PC-3 (cell line): ENCODE measurements around the gene TRAK1. TPM values are rescaled to one million over a fixed set of nuclear protein-coding genes. Genes with fewer than 3 reads are reported as not detected.

Source experiments
- ATAC-seq: fragments of 200-7000 bp; cut with Tn5 transposase; 2 replicates; pipeline ENCODE4 v1.9.1; 2020; ENCODE audit warnings: mild to moderate bottlenecking, moderate library complexity
- BruUV-seq: library from RNA; stranded (reverse); fragments of 400-500 nt; replicated peaks from 2 replicates; lab custom pipeline; 2021; lab: Mats Ljungman, UMichigan
- CTCF ChIA-PET: fragments of 300-600 bp; sonication (Branson Sonifier 250); formaldehyde crosslinking; loops from one replicate; lab custom pipeline; 2022; ENCODE audit warnings: antibody characterized with exemption; lab: Charles Lee
- POLR2A ChIA-PET: fragments of 300-600 bp; sonication (Branson Sonifier 250); formaldehyde crosslinking; loops from one replicate; lab custom pipeline; 2022; ENCODE audit warnings: antibody characterized with exemption; ENCODE audit not compliant: unreplicated experiment; lab: Charles Lee
- DNase-seq: peaks from one replicate; pipeline ENCODE4 v3.0.0-alpha.2; 2015
- H2AFZ ChIP-seq: fragments of 300-600 bp; sonication (generic); 2 replicates; pipeline ENCODE4 v1.6.0; 2016; ENCODE audit warnings: antibody characterized with exemption, low read length
- H3F3A ChIP-seq: fragments of 300-600 bp; sonication (generic); one replicate; pipeline ENCODE4 v1.6.0; 2017; ENCODE audit warnings: antibody characterized with exemption, low read length, control low read depth, mild to moderate bottlenecking; ENCODE audit not compliant: unreplicated experiment
- H3K27ac ChIP-seq: fragments of 300-600 bp; sonication (generic); 2 replicates; pipeline ENCODE4 v1.5.1; 2016; ENCODE audit warnings: mild to moderate bottlenecking, low read length
- H3K27me3 ChIP-seq: fragments of 300-600 bp; sonication (generic); 2 replicates; pipeline ENCODE4 v1.6.1; 2016; ENCODE audit warnings: low read length, mixed read lengths
- H3K36me3 ChIP-seq: fragments of 300-600 bp; sonication (generic); 2 replicates; pipeline ENCODE4 v1.6.1; 2016; ENCODE audit warnings: low read depth, mixed run types, low read length, mixed read lengths
- H3K4me1 ChIP-seq: fragments of 300-600 bp; sonication (generic); 2 replicates; pipeline ENCODE4 v1.5.1; 2016; ENCODE audit warnings: low read length; ENCODE audit not compliant: insufficient read depth
- H3K4me2 ChIP-seq: fragments of 300-600 bp; sonication (generic); 2 replicates; pipeline ENCODE4 v1.6.0; 2016; ENCODE audit warnings: low read length
- H3K4me3 ChIP-seq: fragments of 300-600 bp; sonication (generic); 2 replicates; pipeline ENCODE4 v1.5.1; 2016; ENCODE audit warnings: mild to moderate bottlenecking, low read length, mixed read lengths
- H3K79me2 ChIP-seq: fragments of 300-600 bp; sonication (generic); 2 replicates; pipeline ENCODE4 v1.6.1; 2017; ENCODE audit warnings: low read length, mixed read lengths
- H3K9ac ChIP-seq: fragments of 300-600 bp; sonication (generic); 2 replicates; pipeline ENCODE4 v1.6.0; 2016; ENCODE audit warnings: mild to moderate bottlenecking, low read length
- H3K9me2 ChIP-seq: fragments of 300-600 bp; sonication (generic); replicated peaks from 2 replicates; pipeline ENCODE4 v1.6.1; 2016; ENCODE audit warnings: mixed run types, low read length, mixed read lengths
- H3K9me3 ChIP-seq: fragments of 300-600 bp; sonication (generic); 2 replicates; pipeline ENCODE4 v1.6.1; 2016; ENCODE audit warnings: low read length, mixed read lengths
- H4K20me1 ChIP-seq: fragments of 300-600 bp; sonication (generic); 2 replicates; pipeline ENCODE4 v1.6.1; 2016; ENCODE audit warnings: low read length, mixed read lengths
- CTCF ChIP-seq: fragments of 300-600 bp; sonication (generic); conservative IDR thresholded peaks from 2 replicates; pipeline ENCODE4 v1.5.1; 2017; ENCODE audit warnings: antibody characterized with exemption, low read depth, mild to moderate bottlenecking, low read length
- EZH2 ChIP-seq: fragments of 300-600 bp; sonication (generic); IDR thresholded peaks from one replicate; pipeline ENCODE4 v1.6.1; 2017; ENCODE audit warnings: antibody characterized with exemption, mild to moderate bottlenecking, low read length; ENCODE audit not compliant: unreplicated experiment
- EZH2phosphoT487 ChIP-seq: fragments of 300-600 bp; sonication (generic); IDR thresholded peaks from 2 replicates; pipeline ENCODE4 v1.6.1; 2018; ENCODE audit warnings: mild to moderate bottlenecking, antibody characterized with exemption, low read length, borderline replicate concordance
- intact Hi-C: fragments of 100-400 bp; cut with micrococcal nuclease; formaldehyde crosslinking; loops from 2 replicates; pipeline ENCODE4 v1.9.0; 2023
- total RNA-seq: library from RNA; depleted of rRNA; stranded (reverse); fragments of >200 nt; gene quantifications from 2 replicates; pipeline ENCODE4 v1.2.3, GENCODE V29; 2014

TRAK1 gene
- total RNA-seq, 1 experiment from 2014 or later = 23.4 TPM

GRCh38 chr3:42264399-42265058 is 173.4 kb downstream of the TRAK1 start:
- POLR2A ChIA-PET = no interaction called here

DNA sequence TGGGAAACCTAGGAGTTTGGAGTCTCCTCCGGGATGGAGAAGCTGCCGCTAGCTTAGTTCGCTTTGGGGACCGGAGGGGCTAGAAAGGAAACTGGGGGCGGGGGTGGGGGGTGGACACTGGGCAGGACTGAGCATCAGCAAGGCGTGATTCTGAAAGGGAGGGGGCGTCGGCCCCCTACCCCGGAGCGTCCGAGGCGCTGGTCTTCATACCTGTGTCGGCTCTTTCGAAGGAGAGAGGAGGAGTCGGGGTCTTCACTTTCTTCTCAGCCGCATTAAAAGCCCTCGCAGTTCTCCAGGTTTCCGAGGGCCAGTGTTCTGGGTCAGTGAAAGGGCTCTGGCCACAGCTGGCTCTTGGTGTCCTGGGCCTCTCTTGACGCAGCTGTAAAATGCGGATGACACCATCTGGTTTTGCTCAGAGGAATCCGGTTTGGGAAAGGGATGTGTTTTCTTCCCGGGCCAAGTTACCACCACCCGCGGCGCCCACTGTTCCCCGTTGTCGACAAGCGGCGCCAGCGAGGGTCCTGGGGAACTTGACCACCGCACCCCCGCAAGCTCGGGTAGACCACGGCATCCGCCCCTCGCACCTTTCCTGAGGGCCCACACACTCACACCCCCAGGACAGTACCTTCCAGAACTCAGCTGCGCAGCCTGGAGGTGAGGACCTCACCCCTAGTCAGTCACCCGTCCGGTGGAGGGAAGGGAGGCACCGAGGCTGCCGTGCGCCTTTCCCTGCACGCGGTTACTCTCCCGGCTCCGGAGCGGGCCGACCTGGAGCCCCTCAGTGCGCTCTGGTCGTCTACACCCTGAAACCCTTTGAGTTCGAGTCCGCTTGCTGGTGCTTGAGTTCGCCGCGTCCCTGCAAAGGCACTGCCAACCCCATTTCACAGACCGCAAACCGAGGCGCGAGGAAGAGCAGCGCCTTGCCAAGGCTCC is 174.2 kb downstream of the TRAK1 start:
- ChIA-PET CTCF (no interaction called here), POLR2A (no interaction called here)
- no peaks in the 10 kb centered on the region for H4K20me1 ChIP-seq
- TF ChIP-seq CTCF (no peak), EZH2phosphoT487 (no peak), EZH2 (no peak)
- BruUV-seq = no TSS peak
- no peak overlapping the region for H2AFZ ChIP-seq
- H3K9ac ChIP-seq = no peak overlapping the region
- H3K4me1 ChIP-seq = peaks cover 22% of the 10 kb centered on the region
- no peak overlapping the region for H3K4me3 ChIP-seq
- no peaks in the 10 kb centered on the region for H3K9me2 ChIP-seq
- no peak overlapping the region for H3K4me2 ChIP-seq
- ATAC-seq = no peak
- H3K27me3 ChIP-seq = peaks cover 37% of the 10 kb centered on the region
- no peak for DNase-seq
- no peaks in the 10 kb centered on the region for H3K79me2 ChIP-seq
- no peaks in the 10 kb centered on the region for H3K36me3 ChIP-seq
- H3K9me3 ChIP-seq = no peaks in the 10 kb centered on the region
- intact Hi-C loops = no loop called here
- H3K27ac ChIP-seq = no peak overlapping the region
- H3F3A ChIP-seq = no peaks in the 10 kb centered on the region

More at GRCh38 chr3:42264399-42265058, 173.4 kb downstream of the TRAK1 start:
- Histone ChIP-seq H3K9me3 (no peaks in the 10 kb centered on the region), H3K27me3 (peaks cover 29% of the 10 kb centered on the region), H2AFZ (no peak overlapping the region), H3F3A (no peaks in the 10 kb centered on the region), H3K9me2 (no peaks in the 10 kb centered on the region), H3K4me2 (no peak overlapping the region), H4K20me1 (no peaks in the 10 kb centered on the region), H3K9ac (no peak overlapping the region), H3K27ac (no peak overlapping the region), H3K79me2 (no peaks in the 10 kb centered on the region), H3K4me3 (no peak overlapping the region), H3K36me3 (no peaks in the 10 kb centered on the region), H3K4me1 (peaks cover 22% of the 10 kb centered on the region)
- ATAC-seq (no peak), DNase-seq (no peak)
- intact Hi-C loops = no loop called here
- TF ChIP-seq CTCF = no peak
- TF ChIP-seq EZH2phosphoT487 = no peak
- BruUV-seq = no TSS peak
- CTCF ChIA-PET = no interaction called here

- Histone ChIP-seq H4K20me1 (no peaks in the 10 kb centered on the region), H3K27ac (no peak within 1 kb of the TSS), H3K4me1 (peaks cover 22% of the 10 kb centered on the region), H2AFZ (no peak within 1 kb of the TSS), H3K27me3 (peaks cover 44% of the 10 kb centered on the region), H3F3A (no peaks in the 10 kb centered on the region), H3K4me2 (no peak within 1 kb of the TSS), H3K4me3 (no peak within 1 kb of the TSS), H3K9ac (no peak within 1 kb of the TSS), H3K36me3 (no peaks in the 10 kb centered on the region), H3K9me2 (no peaks in the 10 kb centered on the region), H3K79me2 (no peaks in the 10 kb centered on the region), H3K9me3 (no peaks in the 10 kb centered on the region)
- ATAC-seq (no peak), DNase-seq (no peak)
- ChIA-PET POLR2A (no interaction called here), CTCF (no interaction called here)
- no TSS peak for BruUV-seq
- TF ChIP-seq CTCF (no peak), EZH2phosphoT487 (no peak), EZH2 (no peak)
- intact Hi-C loops = no loop called here
Measured at GRCh38 chr3:42266085-42266484, 174.9 kb downstream of the TRAK1 start, which contains the start of gene CCK. TSS of gene CCK (minus strand) at chr3:42266185. CDS start at chr3:42263630, 2,555 bp downstream.
